PC-3 (cell line): Measurements from ENCODE around the gene UBAC2. TPM values are rescaled to one million over a fixed set of nuclear protein-coding genes. Genes with fewer than 3 reads are reported as not detected.

ENCODE experiments used
- ATAC-seq: fragments of 200-7000 bp; cut with Tn5 transposase; 2 replicates; pipeline ENCODE4 v1.9.1; 2020; ENCODE audit warnings: mild to moderate bottlenecking, moderate library complexity
- BruUV-seq: library from RNA; stranded (reverse); fragments of 400-500 nt; replicated peaks from 2 replicates; lab custom pipeline; 2021; lab: Mats Ljungman, UMichigan
- CTCF ChIA-PET: fragments of 300-600 bp; sonication (Branson Sonifier 250); formaldehyde crosslinking; loops from one replicate; lab custom pipeline; 2022; ENCODE audit warnings: antibody characterized with exemption; lab: Charles Lee
- POLR2A ChIA-PET: fragments of 300-600 bp; sonication (Branson Sonifier 250); formaldehyde crosslinking; loops from one replicate; lab custom pipeline; 2022; ENCODE audit warnings: antibody characterized with exemption; ENCODE audit not compliant: unreplicated experiment; lab: Charles Lee
- DNase-seq: peaks from one replicate; pipeline ENCODE4 v3.0.0-alpha.2; 2015
- H2AFZ ChIP-seq: fragments of 300-600 bp; sonication (generic); 2 replicates; pipeline ENCODE4 v1.6.0; 2016; ENCODE audit warnings: antibody characterized with exemption, low read length
- H3F3A ChIP-seq: fragments of 300-600 bp; sonication (generic); one replicate; pipeline ENCODE4 v1.6.0; 2017; ENCODE audit warnings: antibody characterized with exemption, low read length, control low read depth, mild to moderate bottlenecking; ENCODE audit not compliant: unreplicated experiment
- H3K27ac ChIP-seq: fragments of 300-600 bp; sonication (generic); 2 replicates; pipeline ENCODE4 v1.5.1; 2016; ENCODE audit warnings: mild to moderate bottlenecking, low read length
- H3K27me3 ChIP-seq: fragments of 300-600 bp; sonication (generic); 2 replicates; pipeline ENCODE4 v1.6.1; 2016; ENCODE audit warnings: low read length, mixed read lengths
- H3K36me3 ChIP-seq: fragments of 300-600 bp; sonication (generic); 2 replicates; pipeline ENCODE4 v1.6.1; 2016; ENCODE audit warnings: low read depth, mixed run types, low read length, mixed read lengths
- H3K4me1 ChIP-seq: fragments of 300-600 bp; sonication (generic); 2 replicates; pipeline ENCODE4 v1.5.1; 2016; ENCODE audit warnings: low read length; ENCODE audit not compliant: insufficient read depth
- H3K4me2 ChIP-seq: fragments of 300-600 bp; sonication (generic); 2 replicates; pipeline ENCODE4 v1.6.0; 2016; ENCODE audit warnings: low read length
- H3K4me3 ChIP-seq: fragments of 300-600 bp; sonication (generic); 2 replicates; pipeline ENCODE4 v1.5.1; 2016; ENCODE audit warnings: mild to moderate bottlenecking, low read length, mixed read lengths
- H3K79me2 ChIP-seq: fragments of 300-600 bp; sonication (generic); 2 replicates; pipeline ENCODE4 v1.6.1; 2017; ENCODE audit warnings: low read length, mixed read lengths
- H3K9ac ChIP-seq: fragments of 300-600 bp; sonication (generic); 2 replicates; pipeline ENCODE4 v1.6.0; 2016; ENCODE audit warnings: mild to moderate bottlenecking, low read length
- H3K9me2 ChIP-seq: fragments of 300-600 bp; sonication (generic); replicated peaks from 2 replicates; pipeline ENCODE4 v1.6.1; 2016; ENCODE audit warnings: mixed run types, low read length, mixed read lengths
- H3K9me3 ChIP-seq: fragments of 300-600 bp; sonication (generic); 2 replicates; pipeline ENCODE4 v1.6.1; 2016; ENCODE audit warnings: low read length, mixed read lengths
- H4K20me1 ChIP-seq: fragments of 300-600 bp; sonication (generic); 2 replicates; pipeline ENCODE4 v1.6.1; 2016; ENCODE audit warnings: low read length, mixed read lengths
- CTCF ChIP-seq: fragments of 300-600 bp; sonication (generic); conservative IDR thresholded peaks from 2 replicates; pipeline ENCODE4 v1.5.1; 2017; ENCODE audit warnings: antibody characterized with exemption, low read depth, mild to moderate bottlenecking, low read length
- EZH2 ChIP-seq: fragments of 300-600 bp; sonication (generic); IDR thresholded peaks from one replicate; pipeline ENCODE4 v1.6.1; 2017; ENCODE audit warnings: antibody characterized with exemption, mild to moderate bottlenecking, low read length; ENCODE audit not compliant: unreplicated experiment
- EZH2phosphoT487 ChIP-seq: fragments of 300-600 bp; sonication (generic); IDR thresholded peaks from 2 replicates; pipeline ENCODE4 v1.6.1; 2018; ENCODE audit warnings: mild to moderate bottlenecking, antibody characterized with exemption, low read length, borderline replicate concordance
- intact Hi-C: fragments of 100-400 bp; cut with micrococcal nuclease; formaldehyde crosslinking; loops from 2 replicates; pipeline ENCODE4 v1.9.0; 2023
- total RNA-seq: library from RNA; depleted of rRNA; stranded (reverse); fragments of >200 nt; gene quantifications from 2 replicates; pipeline ENCODE4 v1.2.3, GENCODE V29; 2014

Gene UBAC2
- total RNA-seq, 1 experiment from 2014 or later = 34.5 TPM

DNA sequence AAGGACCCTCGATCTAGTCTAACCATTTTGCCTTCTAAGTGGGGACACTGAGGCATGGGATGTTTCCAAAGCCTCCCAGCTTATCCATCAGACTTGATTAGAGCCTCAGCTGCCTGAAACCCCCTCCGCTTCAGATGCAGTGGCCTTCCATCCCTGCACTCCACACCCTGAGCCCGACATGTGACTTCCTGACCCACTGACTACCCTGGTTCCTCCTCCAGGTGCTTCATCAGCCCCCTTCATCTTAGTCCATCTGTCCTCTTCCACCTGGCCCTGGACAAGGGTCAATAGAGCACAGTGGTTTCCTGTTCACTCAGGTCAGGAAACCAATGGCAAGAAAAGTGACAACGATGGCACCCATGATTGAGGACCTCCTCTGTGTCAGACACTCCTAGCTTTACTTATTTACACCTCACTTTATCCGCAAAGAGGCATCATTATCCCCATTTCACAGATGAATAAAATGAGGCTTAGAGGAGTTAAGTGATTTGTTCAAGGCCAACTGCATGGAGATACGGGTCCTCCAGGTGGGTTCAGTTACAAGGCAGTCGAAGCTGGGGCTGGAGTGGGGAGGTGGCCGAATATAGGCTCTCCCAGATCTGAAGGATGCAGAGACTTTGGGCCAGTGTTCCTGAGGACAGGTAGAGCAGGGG lies 219.1 kb downstream of the UBAC2 start:
- Histone ChIP-seq H3K4me3 (no peak overlapping the region), H3K9me2 (no peaks in the 10 kb centered on the region), H3K4me2 (no peak overlapping the region), H3K4me1 (no peaks in the 10 kb centered on the region), H3F3A (no peaks in the 10 kb centered on the region), H2AFZ (no peak overlapping the region), H3K27me3 (peaks cover 4% of the 10 kb centered on the region; the same call in 1 of the 2 replicates), H3K9me3 (no peaks in the 10 kb centered on the region), H3K27ac (no peak overlapping the region), H3K79me2 (no peaks in the 10 kb centered on the region), H3K9ac (no peak overlapping the region), H4K20me1 (no peaks in the 10 kb centered on the region), H3K36me3 (no peaks in the 10 kb centered on the region)
- intact Hi-C loops = no loop called here
- ATAC-seq = no peak
- no peak for DNase-seq
- ChIA-PET POLR2A (no interaction called here), CTCF (no interaction called here)
- BruUV-seq = no TSS peak
- TF ChIP-seq EZH2 (no peak), CTCF (no peak), EZH2phosphoT487 (no peak)

GRCh38 chr13:99421271-99421670 lies 220.6 kb downstream of the UBAC2 start:
- CTCF ChIA-PET = no interaction called here
- no peaks in the 10 kb centered on the region for H3K79me2 ChIP-seq
- H3K27ac ChIP-seq = no peak overlapping the region
- no peaks in the 10 kb centered on the region for H3K9me2 ChIP-seq
- no peak overlapping the region for H3K4me3 ChIP-seq
- TF ChIP-seq EZH2 (no peak), EZH2phosphoT487 (no peak), CTCF (no peak)
- no peaks in the 10 kb centered on the region for H3K36me3 ChIP-seq
- POLR2A ChIA-PET = no interaction called here
- no peak for DNase-seq
- peaks cover 4% of the 10 kb centered on the region; the same call in 1 of the 2 replicates for H3K27me3 ChIP-seq
- no peak for ATAC-seq
- no peak overlapping the region for H3K9ac ChIP-seq
- no peaks in the 10 kb centered on the region for H3F3A ChIP-seq
- no peak overlapping the region for H2AFZ ChIP-seq
- no peak overlapping the region for H3K4me2 ChIP-seq
- BruUV-seq = no TSS peak
- intact Hi-C loops = no loop called here
- H3K4me1 ChIP-seq = no peaks in the 10 kb centered on the region
- H3K9me3 ChIP-seq = no peaks in the 10 kb centered on the region
- no peaks in the 10 kb centered on the region for H4K20me1 ChIP-seq
